Mammary epithelial cell (primary cell): Measurements from ENCODE around the gene SUPT4H1.

Experiments
- EZH2 ChIP-seq: IDR thresholded peaks from 2 replicates; pipeline ENCODE4 v1.6.1; 2012; ENCODE audit warnings: low read length, inconsistent platforms, borderline replicate concordance
- TF ChIP-seq, protein P1 (sequence below), 2 donors: IDR thresholded peaks in 1 of 2; conservative IDR thresholded peaks in 1 of 2; 2 replicates each; pipeline ENCODE4 v1.5.1; 2011 to 2012; ENCODE audit warnings: inconsistent platforms in 2 of 2, low read length in 2 of 2, mild to moderate bottlenecking in 2 of 2, control low read depth in 1 of 2, low read depth in 1 of 2; ENCODE audit not compliant: insufficient read depth in 1 of 2; ENCODE audit errors: extremely low read depth in 1 of 2

DNA sequence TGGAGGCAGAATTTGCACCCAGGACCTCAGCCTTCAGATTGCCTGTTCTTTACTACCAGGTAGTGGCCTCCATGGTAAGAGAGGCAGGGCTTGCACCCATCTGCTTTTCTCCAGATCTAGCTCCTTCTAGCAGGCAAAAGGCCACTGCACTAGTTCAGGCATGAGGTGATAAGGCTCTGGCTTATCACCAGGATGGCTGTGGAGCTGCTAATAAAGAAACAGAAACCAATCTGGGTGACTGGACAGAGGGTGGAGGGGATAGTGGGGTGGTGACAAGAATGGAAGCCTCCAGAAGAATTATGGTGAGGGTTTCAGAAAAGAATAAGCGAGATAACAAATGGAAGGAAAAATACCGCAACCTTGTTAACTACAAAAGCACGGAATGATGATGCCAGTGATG lies 15.5 kb upstream of the SUPT4H1 start:
- TF ChIP-seq, protein P1, sequence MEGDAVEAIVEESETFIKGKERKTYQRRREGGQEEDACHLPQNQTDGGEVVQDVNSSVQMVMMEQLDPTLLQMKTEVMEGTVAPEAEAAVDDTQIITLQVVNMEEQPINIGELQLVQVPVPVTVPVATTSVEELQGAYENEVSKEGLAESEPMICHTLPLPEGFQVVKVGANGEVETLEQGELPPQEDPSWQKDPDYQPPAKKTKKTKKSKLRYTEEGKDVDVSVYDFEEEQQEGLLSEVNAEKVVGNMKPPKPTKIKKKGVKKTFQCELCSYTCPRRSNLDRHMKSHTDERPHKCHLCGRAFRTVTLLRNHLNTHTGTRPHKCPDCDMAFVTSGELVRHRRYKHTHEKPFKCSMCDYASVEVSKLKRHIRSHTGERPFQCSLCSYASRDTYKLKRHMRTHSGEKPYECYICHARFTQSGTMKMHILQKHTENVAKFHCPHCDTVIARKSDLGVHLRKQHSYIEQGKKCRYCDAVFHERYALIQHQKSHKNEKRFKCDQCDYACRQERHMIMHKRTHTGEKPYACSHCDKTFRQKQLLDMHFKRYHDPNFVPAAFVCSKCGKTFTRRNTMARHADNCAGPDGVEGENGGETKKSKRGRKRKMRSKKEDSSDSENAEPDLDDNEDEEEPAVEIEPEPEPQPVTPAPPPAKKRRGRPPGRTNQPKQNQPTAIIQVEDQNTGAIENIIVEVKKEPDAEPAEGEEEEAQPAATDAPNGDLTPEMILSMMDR (conservative IDR thresholded peaks at IDR 0.05 in 1 of 2, IDR thresholded peaks at IDR 0.05 in 1 of 2; ENCODE audit: extremely low read depth in 1 of 2, insufficient read depth in 1 of 2, low read depth in 1 of 2, low read length in 2 of 2) = no peak
- no peak for TF ChIP-seq EZH2
